Measurements from ENCODE around the gene OTULINL. TPM values are rescaled to one million over a fixed set of nuclear protein-coding genes. Genes with fewer than 3 reads are reported as not detected.

OTULINL gene
- total RNA-seq, 1 donor, result 45.9 TPM

- Histone ChIP-seq H3K4me1 (ENCODE audit: insufficient read depth, low read length) (peaks cover 12% of the 10 kb centered on the region), H3K27me3 (ENCODE audit: insufficient read depth, low read length) (no peaks in the 10 kb centered on the region), H3K4me3 (ENCODE audit: low read length) (no peak overlapping the region), H3K9me3 (ENCODE audit: low read depth, low read length) (no peaks in the 10 kb centered on the region)
Measured at GRCh38 chr5:14659821-14660607, 78.4 kb downstream of the OTULINL start.

- H3K9me3 ChIP-seq (ENCODE audit: low read depth, low read length), result no peaks in the 10 kb centered on the region
- H3K4me3 ChIP-seq (ENCODE audit: low read length), result no peak overlapping the region
- H3K27me3 ChIP-seq (ENCODE audit: insufficient read depth, low read length), result no peaks in the 10 kb centered on the region
- peaks cover 19% of the 10 kb centered on the region for H3K4me1 ChIP-seq (ENCODE audit: insufficient read depth, low read length)
Measured at GRCh38 chr5:14660833-14661232, 79.2 kb downstream of the OTULINL start.

Other genes with a start within 250 kb of the OTULINL start
- gene OTULIN, start 82.9 kb downstream of the OTULINL start, total RNA-seq, result 88.1 TPM

All from mononuclear cell (primary cell).